Measurements from ENCODE around the gene DDX17. TPM values are rescaled to one million over a fixed set of nuclear protein-coding genes. Genes with fewer than 3 reads are reported as not detected.
A peak's percentile ranks its signal among the peaks of the same experiment; 100 is the strongest.

DDX17 gene
- total RNA-seq, 1 experiment from 2014 or later, result 399 TPM

DNA sequence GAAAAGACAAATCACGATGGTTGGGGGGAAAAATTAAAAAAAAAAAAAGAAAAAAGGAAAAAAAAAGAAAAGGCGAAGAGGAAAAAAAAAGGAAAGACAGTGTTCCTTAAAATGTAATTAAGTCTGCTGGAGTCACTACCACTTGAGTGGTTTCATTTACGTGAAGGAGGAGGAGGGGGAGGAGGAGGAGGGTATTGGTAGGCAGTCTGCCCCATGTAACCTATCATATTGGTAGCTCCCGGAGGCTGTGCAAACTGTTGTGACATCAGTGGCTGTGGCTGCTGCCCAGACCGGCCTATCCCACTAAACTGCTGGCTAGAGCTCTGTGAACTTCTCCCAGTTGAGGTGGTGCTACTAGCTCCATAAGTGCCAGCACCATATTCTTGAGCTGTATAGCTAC, 20.3 kb downstream of the DDX17 start (continued):
- TF ChIP-seq, protein P1, sequence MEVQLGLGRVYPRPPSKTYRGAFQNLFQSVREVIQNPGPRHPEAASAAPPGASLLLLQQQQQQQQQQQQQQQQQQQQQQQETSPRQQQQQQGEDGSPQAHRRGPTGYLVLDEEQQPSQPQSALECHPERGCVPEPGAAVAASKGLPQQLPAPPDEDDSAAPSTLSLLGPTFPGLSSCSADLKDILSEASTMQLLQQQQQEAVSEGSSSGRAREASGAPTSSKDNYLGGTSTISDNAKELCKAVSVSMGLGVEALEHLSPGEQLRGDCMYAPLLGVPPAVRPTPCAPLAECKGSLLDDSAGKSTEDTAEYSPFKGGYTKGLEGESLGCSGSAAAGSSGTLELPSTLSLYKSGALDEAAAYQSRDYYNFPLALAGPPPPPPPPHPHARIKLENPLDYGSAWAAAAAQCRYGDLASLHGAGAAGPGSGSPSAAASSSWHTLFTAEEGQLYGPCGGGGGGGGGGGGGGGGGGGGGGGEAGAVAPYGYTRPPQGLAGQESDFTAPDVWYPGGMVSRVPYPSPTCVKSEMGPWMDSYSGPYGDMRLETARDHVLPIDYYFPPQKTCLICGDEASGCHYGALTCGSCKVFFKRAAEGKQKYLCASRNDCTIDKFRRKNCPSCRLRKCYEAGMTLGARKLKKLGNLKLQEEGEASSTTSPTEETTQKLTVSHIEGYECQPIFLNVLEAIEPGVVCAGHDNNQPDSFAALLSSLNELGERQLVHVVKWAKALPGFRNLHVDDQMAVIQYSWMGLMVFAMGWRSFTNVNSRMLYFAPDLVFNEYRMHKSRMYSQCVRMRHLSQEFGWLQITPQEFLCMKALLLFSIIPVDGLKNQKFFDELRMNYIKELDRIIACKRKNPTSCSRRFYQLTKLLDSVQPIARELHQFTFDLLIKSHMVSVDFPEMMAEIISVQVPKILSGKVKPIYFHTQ (CRISPR knock-in tag; IDR thresholded peaks at IDR 0.05), result no peak
- TF ChIP-seq, protein P2, sequence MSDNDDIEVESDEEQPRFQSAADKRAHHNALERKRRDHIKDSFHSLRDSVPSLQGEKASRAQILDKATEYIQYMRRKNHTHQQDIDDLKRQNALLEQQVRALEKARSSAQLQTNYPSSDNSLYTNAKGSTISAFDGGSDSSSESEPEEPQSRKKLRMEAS (CRISPR knock-in tag; IDR thresholded peaks at IDR 0.05), result no peak
- no peak for TF ChIP-seq NFYB (CRISPR knock-in tag; conservative IDR thresholded peaks at IDR 0.05; ENCODE audit: low read depth)
- TF ChIP-seq TP53 (CRISPR knock-in tag; IDR thresholded peaks at IDR 0.05), result no peak
- TF ChIP-seq TEAD4 (CRISPR knock-in tag; IDR thresholded peaks at IDR 0.05), result no peak
- TF ChIP-seq, protein P3, sequence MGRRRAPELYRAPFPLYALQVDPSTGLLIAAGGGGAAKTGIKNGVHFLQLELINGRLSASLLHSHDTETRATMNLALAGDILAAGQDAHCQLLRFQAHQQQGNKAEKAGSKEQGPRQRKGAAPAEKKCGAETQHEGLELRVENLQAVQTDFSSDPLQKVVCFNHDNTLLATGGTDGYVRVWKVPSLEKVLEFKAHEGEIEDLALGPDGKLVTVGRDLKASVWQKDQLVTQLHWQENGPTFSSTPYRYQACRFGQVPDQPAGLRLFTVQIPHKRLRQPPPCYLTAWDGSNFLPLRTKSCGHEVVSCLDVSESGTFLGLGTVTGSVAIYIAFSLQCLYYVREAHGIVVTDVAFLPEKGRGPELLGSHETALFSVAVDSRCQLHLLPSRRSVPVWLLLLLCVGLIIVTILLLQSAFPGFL (CRISPR knock-in tag; IDR thresholded peaks at IDR 0.05; ENCODE audit: borderline replicate concordance), result no peak
- no peak for TF ChIP-seq NFE2L1 (CRISPR knock-in tag; IDR thresholded peaks at IDR 0.05)

DNA sequence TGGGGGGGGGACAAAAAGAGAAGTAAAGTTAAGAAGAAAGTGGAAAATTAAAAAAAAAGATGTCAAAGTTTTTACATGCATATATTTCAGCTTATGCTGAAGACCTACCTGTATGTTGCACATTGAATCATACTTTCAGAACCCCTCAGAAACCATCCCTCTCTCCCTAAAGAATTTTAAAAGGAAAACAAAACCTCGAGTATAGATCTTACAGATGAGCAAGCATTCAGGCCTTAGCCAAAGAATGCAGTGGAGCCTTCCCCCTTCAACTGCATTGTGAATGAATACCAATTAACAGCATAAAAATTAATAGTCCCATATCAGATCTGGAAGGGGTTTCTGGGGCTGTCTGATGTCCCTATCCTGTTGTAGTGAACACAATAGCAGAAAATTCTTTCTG, 21.9 kb downstream of the DDX17 start:
- Mint-ChIP-seq H3K4me1 (0 out of 2 replicates have a peak, but pooled peaks cover 4% of the 10 kb centered on the region), H3K4me3 (no peak overlapping the region), H3K9me3 (no peaks in the 10 kb centered on the region), H3K36me3 (peaks cover 75% of the 10 kb centered on the region), H3K27me3 (ENCODE audit: low read depth) (no peaks in the 10 kb centered on the region), H3K27ac (peak overlapping the region; percentile 9)
- ChIA-PET CTCF (no interaction called here), POLR2A (no interaction called here)
- no peak for DNase-seq (ENCODE audit: low spot score)
- ATAC-seq, result no peak
- TF ChIP-seq, protein P4, sequence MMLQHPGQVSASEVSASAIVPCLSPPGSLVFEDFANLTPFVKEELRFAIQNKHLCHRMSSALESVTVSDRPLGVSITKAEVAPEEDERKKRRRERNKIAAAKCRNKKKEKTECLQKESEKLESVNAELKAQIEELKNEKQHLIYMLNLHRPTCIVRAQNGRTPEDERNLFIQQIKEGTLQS (CRISPR knock-in tag; conservative IDR thresholded peaks at IDR 0.05), result no peak
- TF ChIP-seq, protein P5, sequence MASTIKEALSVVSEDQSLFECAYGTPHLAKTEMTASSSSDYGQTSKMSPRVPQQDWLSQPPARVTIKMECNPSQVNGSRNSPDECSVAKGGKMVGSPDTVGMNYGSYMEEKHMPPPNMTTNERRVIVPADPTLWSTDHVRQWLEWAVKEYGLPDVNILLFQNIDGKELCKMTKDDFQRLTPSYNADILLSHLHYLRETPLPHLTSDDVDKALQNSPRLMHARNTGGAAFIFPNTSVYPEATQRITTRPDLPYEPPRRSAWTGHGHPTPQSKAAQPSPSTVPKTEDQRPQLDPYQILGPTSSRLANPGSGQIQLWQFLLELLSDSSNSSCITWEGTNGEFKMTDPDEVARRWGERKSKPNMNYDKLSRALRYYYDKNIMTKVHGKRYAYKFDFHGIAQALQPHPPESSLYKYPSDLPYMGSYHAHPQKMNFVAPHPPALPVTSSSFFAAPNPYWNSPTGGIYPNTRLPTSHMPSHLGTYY (CRISPR knock-in tag; IDR thresholded peaks at IDR 0.05), result no peak
- TF ChIP-seq SMAD4 (CRISPR knock-in tag; IDR thresholded peaks at IDR 0.05) (no peak), PRRX2 (CRISPR knock-in tag; IDR thresholded peaks at IDR 0.05) (no peak)

DNA sequence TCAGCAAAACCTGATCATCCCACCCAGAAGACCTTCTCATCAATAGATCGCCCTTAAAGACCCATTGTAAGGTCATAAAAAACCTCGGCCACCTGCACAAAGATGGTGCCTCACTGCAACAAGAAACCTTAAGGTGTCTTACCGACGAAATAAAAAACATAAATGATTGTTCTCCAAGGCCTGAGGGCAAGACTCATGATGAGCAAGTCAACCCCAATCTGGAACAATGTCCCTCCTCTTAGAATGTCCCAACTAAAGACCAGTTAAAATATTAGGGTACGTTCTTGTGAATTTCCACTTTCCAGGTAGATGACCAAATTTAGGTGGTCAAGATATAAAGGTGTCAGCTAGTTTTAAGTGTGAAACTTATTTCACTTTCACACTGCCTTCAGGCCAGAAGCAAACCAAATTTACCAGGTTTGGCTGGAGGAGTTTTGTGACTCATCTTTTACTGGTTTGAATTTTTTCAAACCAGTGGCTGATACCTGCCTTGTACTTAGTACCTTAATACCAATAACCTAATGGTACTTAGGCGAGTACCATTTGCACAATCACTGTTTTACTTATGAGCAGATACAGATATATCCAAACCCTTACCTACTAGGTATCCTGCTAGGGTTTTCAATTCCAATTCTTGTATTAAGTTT, 23.3 kb downstream of the DDX17 start:
- Mint-ChIP-seq H3K36me3 (peaks cover 62% of the 10 kb centered on the region), H3K4me3 (no peak overlapping the region), H3K27me3 (ENCODE audit: low read depth) (no peaks in the 10 kb centered on the region), H3K27ac (peak overlapping the region; percentile 4; the same call in 1 of the 2 replicates), H3K9me3 (no peaks in the 10 kb centered on the region), H3K4me1 (0 out of 2 replicates have a peak, but pooled peaks cover 4% of the 10 kb centered on the region)
- DNase-seq (ENCODE audit: low spot score) (no peak), ATAC-seq (no peak)
- ChIA-PET CTCF (no interaction called here), POLR2A (no interaction called here)
- TF ChIP-seq, protein P6, sequence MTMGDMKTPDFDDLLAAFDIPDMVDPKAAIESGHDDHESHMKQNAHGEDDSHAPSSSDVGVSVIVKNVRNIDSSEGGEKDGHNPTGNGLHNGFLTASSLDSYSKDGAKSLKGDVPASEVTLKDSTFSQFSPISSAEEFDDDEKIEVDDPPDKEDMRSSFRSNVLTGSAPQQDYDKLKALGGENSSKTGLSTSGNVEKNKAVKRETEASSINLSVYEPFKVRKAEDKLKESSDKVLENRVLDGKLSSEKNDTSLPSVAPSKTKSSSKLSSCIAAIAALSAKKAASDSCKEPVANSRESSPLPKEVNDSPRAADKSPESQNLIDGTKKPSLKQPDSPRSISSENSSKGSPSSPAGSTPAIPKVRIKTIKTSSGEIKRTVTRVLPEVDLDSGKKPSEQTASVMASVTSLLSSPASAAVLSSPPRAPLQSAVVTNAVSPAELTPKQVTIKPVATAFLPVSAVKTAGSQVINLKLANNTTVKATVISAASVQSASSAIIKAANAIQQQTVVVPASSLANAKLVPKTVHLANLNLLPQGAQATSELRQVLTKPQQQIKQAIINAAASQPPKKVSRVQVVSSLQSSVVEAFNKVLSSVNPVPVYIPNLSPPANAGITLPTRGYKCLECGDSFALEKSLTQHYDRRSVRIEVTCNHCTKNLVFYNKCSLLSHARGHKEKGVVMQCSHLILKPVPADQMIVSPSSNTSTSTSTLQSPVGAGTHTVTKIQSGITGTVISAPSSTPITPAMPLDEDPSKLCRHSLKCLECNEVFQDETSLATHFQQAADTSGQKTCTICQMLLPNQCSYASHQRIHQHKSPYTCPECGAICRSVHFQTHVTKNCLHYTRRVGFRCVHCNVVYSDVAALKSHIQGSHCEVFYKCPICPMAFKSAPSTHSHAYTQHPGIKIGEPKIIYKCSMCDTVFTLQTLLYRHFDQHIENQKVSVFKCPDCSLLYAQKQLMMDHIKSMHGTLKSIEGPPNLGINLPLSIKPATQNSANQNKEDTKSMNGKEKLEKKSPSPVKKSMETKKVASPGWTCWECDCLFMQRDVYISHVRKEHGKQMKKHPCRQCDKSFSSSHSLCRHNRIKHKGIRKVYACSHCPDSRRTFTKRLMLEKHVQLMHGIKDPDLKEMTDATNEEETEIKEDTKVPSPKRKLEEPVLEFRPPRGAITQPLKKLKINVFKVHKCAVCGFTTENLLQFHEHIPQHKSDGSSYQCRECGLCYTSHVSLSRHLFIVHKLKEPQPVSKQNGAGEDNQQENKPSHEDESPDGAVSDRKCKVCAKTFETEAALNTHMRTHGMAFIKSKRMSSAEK (CRISPR knock-in tag; IDR thresholded peaks at IDR 0.05; ENCODE audit: borderline replicate concordance), result peak; percentile 26; the same call in 1 of the 2 replicates
- no peak for TF ChIP-seq GRHL2 (CRISPR knock-in tag; IDR thresholded peaks at IDR 0.05; ENCODE audit: insufficient replicate concordance, severe bottlenecking)
- TF ChIP-seq JAZF1 (CRISPR knock-in tag; IDR thresholded peaks at IDR 0.05), result peak; percentile 31; the same call in 1 of the 2 replicates
- TF ChIP-seq FOXJ3 (CRISPR knock-in tag; IDR thresholded peaks at IDR 0.05; ENCODE audit: borderline replicate concordance), result no peak
- TF ChIP-seq SMAD4 (CRISPR knock-in tag; IDR thresholded peaks at IDR 0.05), result no peak
- TF ChIP-seq, protein P1 (CRISPR knock-in tag; IDR thresholded peaks at IDR 0.05), result peak; percentile 87
- TF ChIP-seq IRF2 (CRISPR knock-in tag; IDR thresholded peaks at IDR 0.05; ENCODE audit: borderline replicate concordance, low read depth), result no peak
- 0 out of 2 replicates have a peak, but pooled peaks have one; percentile 70 for TF ChIP-seq EMX1 (CRISPR knock-in tag; IDR thresholded peaks at IDR 0.05)
- no peak for TF ChIP-seq NR1H2 (CRISPR knock-in tag; IDR thresholded peaks at IDR 0.05)
- no peak for TF ChIP-seq ESRRA (CRISPR knock-in tag; IDR thresholded peaks at IDR 0.05; ENCODE audit: borderline replicate concordance)
- TF ChIP-seq ZNF423 (CRISPR knock-in tag; IDR thresholded peaks at IDR 0.05), result no peak

Data from WTC11 (cell line).